ENCODE results near the gene ZRANB1.

ZRANB1 gene

DNA sequence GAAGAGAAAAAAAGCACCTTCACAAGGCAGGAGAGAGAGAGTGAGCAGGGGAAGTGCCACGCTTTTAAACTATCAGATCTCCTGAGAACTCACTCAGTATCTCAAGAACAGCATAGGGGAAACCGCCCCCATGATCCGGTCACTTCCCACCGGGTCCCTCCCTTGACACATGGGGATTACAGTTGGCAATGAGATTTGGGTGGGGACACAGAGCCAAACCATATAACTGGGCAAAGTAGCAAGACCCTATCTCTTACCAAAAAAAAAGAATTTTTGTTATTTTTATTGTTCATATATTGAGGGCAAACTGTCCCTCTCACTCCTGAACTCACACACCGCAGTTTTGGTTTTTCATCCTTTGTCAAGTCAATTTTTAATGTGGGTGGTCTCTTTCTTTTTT, 18.2 kb upstream of the ZRANB1 start:
- no peak for DNase-seq

DNA sequence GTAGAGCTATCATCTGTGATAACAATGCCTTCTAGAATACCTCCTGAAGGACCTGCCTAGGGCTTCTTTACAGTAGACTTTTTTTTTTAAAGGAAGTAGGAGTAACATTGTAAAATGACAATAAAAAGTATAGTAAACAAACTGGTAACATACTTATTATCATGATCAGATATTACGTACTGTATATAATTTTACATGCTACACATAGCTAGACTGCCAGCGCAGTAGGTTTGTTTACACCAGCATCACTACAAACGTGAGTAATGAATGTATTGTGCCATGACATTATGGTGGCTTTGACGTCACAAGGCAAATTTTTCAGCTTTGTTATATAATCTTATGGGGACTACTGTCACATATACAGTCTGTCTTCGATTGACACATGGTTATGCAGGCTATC, 15.4 kb upstream of the ZRANB1 start:
- DNase-seq, result no peak

- DNase-seq, result no peak
Measured at GRCh38 chr10:124928087-124928486, 13.8 kb upstream of the ZRANB1 start.

- no peak for DNase-seq
Measured at GRCh38 chr10:124928545-124928944, 13.4 kb upstream of the ZRANB1 start.

- no peak for DNase-seq
Measured at GRCh38 chr10:124935946-124936345, 6.0 kb upstream of the ZRANB1 start.

GRCh38 chr10:124936813-124937212, 5.1 kb upstream of the ZRANB1 start:
- no peak for DNase-seq

DNA sequence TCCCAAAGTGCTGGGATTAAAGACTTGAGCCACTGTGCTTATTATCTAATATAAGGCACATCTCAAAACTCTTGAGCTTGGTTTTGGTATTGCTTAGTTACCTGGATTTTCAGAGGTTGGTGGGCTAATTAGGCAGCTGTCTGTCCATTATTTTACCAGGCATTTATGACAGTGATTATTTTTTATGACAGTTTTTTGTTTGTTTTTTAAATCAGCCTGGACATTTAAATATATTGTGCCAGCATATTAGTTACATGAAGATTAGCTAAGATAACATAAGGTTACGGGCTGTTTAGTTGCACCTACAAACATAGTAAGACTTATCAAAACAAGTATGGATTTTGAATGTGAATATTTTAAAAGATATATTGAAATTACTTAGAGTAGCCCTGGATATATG, 2.6 kb upstream of the ZRANB1 start:
- no peak for DNase-seq

GRCh38 chr10:124942317-124943169, 620 bp downstream of the ZRANB1 start:
- no peak for DNase-seq

- DNase-seq, result no peak
Measured at GRCh38 chr10:124943301-124944092, 1.6 kb downstream of the ZRANB1 start.

GRCh38 chr10:124944982-124945381, 3.1 kb downstream of the ZRANB1 start:
- no peak for DNase-seq

DNA sequence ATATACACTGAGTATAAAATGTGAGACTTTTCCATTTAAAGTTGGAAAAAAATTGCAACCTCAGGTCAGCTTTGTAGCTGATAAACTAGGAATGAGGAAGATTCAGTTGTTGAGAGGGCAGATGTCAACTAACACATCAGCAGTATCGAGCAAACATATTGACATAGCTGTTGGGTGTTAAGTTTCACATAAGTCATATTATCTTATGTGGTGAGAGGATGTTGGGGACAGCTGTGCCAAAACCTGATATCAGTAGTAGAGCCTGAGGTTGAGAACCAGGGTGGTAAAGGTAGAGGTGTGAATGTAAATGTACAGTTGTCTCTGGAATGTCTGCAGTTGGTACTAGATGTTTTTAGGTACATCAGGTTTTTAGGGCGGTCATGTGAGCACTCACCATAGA, 5.0 kb downstream of the ZRANB1 start:
- DNase-seq, result no peak

DNA sequence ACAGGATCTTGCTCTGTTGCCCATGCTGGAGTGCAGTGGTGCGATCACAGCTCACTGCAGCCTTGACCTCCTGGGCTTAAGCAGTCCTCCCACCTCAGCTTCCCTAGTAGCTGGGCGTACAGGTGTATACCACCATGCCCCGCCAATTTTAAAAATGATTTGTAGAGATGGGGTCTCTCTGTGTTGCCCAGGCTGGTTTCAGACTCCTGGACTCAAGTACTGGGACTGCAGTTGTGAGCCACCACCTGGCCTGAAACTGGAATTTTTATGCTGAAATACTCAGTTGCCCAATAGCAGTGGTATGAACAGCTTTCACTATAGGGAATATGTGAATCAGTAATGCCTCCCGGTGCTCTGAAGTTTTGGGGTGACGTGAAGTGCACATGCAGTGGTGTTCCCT, 7.6 kb downstream of the ZRANB1 start:
- DNase-seq, result no peak

DNA sequence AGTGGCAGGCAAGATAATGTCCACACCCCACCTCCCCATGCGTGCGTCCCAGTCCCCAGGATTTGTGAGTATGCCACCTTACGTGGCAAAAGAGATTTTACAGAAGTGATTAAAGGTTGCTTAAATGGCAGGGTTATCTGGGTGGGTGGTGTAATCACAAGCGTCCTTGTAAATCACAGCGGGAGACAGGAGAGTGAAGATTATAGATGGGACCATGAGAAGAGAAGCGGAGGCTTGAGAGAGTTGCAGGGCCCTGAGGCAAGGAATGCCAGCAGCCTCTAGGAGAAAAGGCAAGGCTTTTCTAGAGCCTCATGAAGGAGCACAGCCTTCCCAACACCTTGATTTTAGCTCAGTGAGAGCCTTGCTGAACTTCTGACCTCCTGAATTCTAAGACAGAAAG, 10.2 kb downstream of the ZRANB1 start:
- DNase-seq, result no peak

- DNase-seq, result no peak
Measured at GRCh38 chr10:124953421-124953820, 11.5 kb downstream of the ZRANB1 start.

DNA sequence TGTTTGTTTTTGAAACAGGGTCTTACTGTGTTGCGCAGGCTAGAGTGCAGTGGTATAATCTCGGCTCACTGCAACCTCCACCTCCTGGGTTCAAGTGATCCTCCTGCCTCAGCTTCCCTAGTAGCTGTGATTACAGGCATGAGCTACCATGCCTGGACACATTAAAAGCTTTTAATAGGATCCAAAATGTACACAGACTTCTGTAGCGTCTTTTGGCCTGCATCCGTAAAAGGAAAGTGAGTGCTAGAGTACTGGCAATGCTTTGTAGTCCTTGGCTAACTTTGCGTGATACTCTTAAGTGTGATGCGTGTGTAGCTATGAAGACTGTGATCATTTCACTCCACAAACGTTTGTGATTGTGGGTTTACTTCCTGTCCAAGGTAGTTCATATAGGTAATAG, 13.3 kb downstream of the ZRANB1 start:
- no peak for DNase-seq

DNA sequence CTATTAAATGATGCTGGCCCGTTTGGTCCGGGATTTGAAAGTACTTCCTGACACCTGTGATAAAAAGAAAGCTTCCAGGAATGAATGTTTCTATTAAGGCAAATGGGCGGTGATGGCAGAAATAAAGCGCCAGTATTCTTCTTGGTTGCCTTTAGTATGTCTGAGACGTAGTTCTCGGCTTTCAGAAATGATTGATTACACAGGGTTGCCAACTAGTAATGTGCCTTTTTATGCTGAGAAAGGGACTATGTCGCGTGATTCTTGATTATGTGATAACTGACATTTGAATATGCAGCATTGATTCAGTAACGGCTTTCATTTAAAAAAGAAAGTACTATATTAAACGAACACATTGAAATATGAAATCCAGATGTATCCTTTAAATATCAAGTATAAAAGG, 13.9 kb downstream of the ZRANB1 start:
- DNase-seq, result no peak

GRCh38 chr10:124956764-124957163, 14.8 kb downstream of the ZRANB1 start:
- no peak for DNase-seq

GRCh38 chr10:124957404-124957947, 15.6 kb downstream of the ZRANB1 start:
- no peak for DNase-seq

- no peak for DNase-seq
Measured at GRCh38 chr10:124959564-124959963, 17.6 kb downstream of the ZRANB1 start.

DNA sequence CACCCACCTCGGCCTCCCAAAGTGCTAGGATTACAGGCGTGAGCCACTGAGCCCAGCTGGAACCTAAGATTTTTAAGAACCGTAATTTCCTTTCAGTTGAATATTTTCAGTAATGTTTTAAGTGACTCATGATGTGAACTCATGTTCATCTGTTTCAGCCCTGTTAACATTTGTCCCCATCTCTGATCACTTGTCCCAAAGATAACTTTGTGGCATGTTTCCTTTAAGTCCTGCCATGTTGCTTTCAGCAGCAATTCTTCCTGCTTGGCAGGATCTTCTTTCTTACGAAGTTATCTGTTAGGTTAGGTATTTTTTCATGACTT, 19.3 kb downstream of the ZRANB1 start:
- no peak for DNase-seq

GRCh38 chr10:124962421-124962820, 20.5 kb downstream of the ZRANB1 start:
- no peak for DNase-seq

GRCh38 chr10:124963866-124964720, 22.2 kb downstream of the ZRANB1 start:
- no peak for DNase-seq

GRCh38 chr10:124966008-124966407, 24.1 kb downstream of the ZRANB1 start:
- no peak for DNase-seq
